HG02970 (cell line): ENCODE data around the gene UGT1A5.

ENCODE experiments used
- ATAC-seq: cut with Tn5 transposase; IDR thresholded peaks from one replicate; pipeline ENCODE4 v1.9.1; 2021; ENCODE audit warnings: mild to moderate bottlenecking, moderate library complexity, moderate number of reproducible peaks; ENCODE audit not compliant: unreplicated experiment, low FRiP score

UGT1A5 gene

DNA sequence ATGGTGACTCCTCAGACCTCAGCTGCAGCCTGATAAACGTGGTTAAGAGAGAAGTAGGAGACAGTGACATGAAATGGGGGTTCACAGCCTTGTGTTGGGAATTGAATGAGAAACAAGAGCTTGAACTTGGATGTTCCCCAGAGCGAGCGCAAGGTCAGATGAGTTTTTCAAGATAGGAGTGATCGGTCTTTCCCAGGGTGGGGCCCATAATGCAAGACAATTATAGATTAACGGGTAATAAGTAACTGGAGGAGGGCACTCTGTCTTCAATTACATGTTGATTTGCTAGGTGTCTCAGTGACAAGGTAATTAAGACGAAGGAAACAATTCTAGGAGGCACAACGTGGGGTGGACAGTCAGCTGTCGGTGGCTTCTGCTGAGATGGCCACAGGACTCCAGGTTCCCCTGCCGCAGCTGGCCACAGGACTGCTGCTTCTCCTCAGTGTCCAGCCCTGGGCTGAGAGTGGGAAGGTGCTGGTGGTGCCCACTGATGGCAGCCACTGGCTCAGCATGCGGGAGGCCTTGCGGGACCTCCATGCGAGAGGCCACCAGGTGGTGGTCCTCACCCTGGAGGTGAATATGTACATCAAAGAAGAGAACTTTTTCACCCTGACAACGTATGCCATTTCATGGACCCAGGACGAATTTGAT is at the start of gene UGT1A5:
TSS of gene UGT1A5 (plus strand) at position 297 of the 651 bp plus-strand sequence. CDS start at position 382, 85 bp downstream.
- ATAC-seq, result no peak

GRCh38 chr2:233663911-233664310 is 48.8 kb upstream of the UGT1A5 start:
- no peak for ATAC-seq

DNA sequence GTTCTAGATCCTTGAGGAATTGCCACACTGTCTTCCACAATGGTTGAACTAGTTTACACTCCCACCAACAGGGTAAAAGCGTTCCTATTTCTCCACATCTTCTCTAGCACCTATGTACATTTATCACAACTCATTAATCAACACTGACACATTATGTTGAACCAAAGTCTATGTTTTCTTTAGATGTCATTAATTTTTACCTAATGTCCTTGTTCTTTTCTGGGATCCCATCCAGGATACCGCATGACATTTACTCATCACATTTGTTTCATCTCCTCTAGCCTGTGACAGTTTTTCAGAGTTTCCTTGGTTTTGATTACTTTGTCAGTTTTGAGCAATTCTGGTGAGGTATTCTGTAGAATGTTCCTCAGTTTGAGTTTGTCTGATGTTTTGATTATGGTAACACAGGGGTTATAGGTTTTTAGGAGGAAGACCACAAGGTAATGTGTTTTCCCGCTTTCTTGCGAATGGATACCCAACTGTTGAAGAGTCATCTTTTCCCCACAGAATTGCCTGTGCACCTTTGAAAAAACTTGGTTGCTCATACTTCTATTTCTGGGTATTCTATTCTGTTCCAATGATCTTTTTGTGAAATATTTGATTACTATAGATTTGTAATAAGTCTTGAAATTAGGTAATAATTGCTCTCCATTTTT is 44.0 kb upstream of the UGT1A5 start:
- no peak for ATAC-seq

DNA sequence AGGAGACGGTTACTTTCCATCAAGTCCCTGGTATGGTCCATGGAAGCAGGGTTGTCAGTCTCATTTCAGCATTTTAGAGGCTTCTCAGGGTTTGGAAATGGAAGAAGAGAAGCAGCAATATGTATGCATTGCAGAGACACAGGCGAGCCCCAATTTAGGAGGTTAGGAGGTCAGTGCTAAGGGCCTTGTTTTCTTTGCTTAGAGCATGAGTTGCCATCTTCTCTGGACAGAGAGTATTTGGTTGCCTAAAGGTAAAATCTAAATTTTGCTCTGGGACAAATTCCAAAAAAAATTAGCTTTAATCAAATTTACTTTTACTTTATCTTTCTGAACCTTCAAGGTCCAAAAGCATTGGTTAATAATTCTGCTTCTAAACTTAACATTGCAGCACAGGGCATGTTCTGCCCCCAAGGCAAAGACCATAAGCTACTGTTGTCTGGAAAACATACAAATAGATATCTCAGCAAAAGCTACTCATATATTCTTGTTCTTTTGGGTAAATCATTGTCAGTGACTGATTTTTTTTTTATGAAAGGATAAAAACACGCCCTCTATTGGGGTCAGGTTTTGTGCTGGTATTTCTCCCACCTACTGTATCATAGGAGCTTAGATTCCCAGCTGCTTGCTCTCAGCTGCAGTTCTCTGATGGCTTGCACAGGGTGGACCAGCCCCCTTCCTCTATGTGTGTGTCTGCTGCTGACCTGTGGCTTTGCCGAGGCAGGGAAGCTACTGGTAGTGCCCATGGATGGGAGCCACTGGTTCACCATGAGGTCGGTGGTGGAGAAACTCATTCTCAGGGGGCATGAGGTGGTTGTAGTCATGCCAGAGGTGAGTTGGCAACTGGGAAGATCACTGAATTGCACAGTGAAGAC is 41.2 kb upstream of the UGT1A5 start, which contains the start of gene UGT1A9:
TSS of gene UGT1A9 (plus strand) at position 609 of the 872 bp plus-strand sequence. CDS start at position 646, 37 bp downstream.
- ATAC-seq, result no peak

GRCh38 chr2:233672886-233673285 is 39.8 kb upstream of the UGT1A5 start:
- no peak for ATAC-seq

GRCh38 chr2:233673896-233674295 is 38.8 kb upstream of the UGT1A5 start:
- no peak for ATAC-seq

DNA sequence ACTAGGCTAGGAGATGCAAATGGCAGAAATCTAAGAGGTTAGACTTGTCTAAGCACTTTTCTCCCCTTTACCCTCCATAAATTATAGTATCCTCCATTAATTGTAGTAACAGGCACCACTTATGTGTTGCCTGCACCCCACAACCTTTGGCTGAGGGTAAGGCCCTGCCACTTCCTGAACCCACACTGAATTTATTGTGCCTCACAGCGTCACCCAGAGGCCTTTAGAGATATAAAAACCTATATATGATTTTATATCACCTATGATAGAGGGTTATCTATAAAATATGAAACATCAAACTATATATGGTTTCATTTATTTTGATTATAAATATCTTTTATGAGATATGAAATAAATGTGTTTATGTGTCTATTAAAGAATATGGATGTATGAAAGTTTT is 38.4 kb upstream of the UGT1A5 start:
- no peak for ATAC-seq

DNA sequence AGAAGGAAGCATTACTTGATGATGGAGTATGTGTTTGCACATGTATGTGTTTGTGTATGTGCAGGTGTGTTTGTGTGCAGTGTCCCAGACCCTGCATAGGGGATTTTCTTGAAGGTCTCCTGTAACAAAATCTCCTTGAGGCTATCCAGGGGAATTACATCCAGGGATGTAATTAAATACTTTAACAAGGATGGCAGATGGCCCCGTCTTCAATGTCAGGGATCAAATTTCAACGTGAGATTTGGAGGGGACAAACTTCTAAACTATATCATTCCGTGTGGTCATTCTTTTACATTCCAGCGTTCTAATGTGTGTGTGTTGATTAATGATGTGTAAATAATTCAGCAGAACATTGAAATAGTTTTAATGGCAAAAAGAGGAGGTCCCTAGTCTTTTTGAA is 37.7 kb upstream of the UGT1A5 start:
- no peak for ATAC-seq

- no peak for ATAC-seq
These were observed 36.7 kb upstream of the UGT1A5 start for GRCh38 chr2:233676046-233676445.

DNA sequence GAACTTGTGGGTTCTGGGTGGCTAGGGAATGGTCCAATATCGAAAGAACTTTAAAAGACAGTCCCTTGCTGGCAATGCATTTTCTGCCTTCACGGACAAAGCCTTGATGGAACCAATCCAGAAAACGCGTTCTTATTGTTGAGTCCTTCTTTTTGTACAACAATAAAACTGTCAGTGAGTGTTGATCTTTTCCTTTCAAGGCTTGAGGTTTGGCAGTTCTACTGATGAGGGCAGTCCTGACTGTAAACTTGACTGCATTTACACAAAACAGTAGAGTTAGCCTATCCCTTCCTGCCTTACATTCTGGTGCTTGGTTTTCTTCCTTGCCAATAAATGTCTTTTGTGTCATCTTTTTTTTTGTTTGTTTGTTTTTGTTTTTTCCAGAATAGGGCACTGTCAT is 33.5 kb upstream of the UGT1A5 start:
- ATAC-seq, result no peak

- no peak for ATAC-seq
These were observed 32.2 kb upstream of the UGT1A5 start for GRCh38 chr2:233680361-233681045.

DNA sequence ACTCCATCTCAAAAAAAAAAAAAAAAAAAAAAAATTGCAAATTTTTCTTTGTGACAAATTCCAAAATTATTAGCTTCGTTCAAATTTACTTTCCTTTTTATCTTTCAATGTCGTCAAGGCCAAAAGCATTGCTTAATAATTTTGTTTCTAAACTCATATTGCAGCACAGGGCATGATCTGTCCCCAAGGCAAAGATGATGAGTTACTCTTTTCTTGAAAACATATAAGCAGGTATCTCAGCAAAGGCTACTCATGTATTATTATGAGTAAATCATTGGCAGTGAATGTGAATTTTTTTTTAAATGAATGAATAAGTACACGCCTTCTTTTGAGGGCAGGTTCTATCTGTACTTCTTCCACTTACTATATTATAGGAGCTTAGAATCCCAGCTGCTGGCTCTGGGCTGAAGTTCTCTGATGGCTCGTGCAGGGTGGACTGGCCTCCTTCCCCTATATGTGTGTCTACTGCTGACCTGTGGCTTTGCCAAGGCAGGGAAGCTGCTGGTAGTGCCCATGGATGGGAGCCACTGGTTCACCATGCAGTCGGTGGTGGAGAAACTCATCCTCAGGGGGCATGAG is 31.1 kb upstream of the UGT1A5 start, which contains the start of gene UGT1A7:
TSS of gene UGT1A7 (plus strand) at position 381 of the 579 bp plus-strand sequence. CDS start at position 418, 37 bp downstream.
- ATAC-seq, result no peak

GRCh38 chr2:233684640-233685039 is 28.1 kb upstream of the UGT1A5 start:
- ATAC-seq, result no peak

DNA sequence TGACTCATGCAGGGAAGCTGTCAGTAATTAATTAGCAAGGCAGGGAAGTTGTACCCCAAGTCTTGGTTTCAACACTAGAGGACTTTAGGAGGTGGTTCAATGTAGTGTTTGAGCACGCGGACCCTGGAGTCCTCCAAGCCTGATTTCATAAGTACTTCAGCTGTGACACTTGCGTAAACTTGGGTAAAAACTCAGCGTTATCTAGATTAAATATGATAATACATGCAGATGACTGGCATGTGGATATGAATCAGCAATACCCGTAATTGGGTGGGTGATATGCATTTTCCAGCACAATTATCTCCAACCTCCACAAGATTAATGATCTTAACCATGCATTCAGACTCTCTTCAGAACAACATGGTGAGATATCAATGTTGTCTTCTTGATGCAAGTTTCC is 25.8 kb upstream of the UGT1A5 start:
- ATAC-seq, result no peak

DNA sequence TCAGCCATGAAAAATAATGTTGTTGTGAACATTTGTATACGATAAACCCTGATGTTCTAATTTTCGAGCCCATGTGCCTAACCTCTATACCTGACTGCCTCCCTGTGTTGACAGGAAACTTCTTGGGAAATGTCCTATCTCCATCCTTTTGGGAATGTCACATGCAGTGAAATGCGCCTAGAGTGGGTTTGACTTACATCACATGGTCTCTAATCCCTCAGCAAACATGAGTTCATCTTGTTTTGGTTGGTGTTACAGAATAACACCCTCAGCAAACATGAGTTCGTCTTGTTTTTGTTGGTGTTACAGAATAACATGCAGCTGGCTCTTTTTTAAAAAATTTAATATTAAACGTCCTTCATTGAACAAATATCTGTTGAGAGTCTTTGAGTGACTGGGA is 24.4 kb upstream of the UGT1A5 start:
- no peak for ATAC-seq

DNA sequence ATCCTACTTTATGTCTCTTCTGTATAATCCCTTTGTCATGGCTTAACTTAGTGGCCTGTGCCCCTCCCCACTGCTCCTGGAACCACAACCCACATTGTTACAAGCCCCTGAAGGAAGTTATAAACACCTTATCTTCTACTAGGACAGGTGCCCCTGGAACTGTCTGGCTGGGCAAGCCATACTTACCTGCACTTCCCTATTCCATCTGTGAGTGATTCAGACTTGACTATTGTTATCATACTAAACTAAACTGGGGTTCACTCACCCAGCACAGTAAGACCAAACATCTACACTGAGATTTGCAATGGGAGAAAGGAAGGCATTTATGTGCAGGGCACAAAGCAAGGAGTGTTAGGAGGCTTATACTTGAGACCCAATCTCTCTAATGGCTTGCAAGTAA is 23.7 kb upstream of the UGT1A5 start:
- ATAC-seq, result no peak

- no peak for ATAC-seq
These were observed 23.2 kb upstream of the UGT1A5 start for GRCh38 chr2:233689501-233689900.

DNA sequence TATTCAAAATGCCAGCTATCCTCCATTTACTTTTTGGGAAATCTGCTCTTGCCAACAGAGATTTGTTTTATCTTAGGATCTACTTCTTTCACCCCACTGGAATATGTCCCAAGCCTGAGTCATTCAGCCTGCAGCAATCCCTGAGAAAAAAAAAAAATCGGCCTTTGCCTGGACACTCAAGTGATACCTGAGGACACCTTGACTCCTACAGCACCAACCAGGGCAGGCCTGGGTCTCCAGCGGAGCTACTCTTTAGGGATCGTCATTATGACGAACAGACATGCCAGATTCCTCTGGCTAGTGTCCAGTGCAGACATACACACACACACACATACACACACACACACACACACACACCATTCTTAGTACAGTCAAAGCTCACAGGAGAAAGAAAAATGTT is 22.3 kb upstream of the UGT1A5 start:
- no peak for ATAC-seq

GRCh38 chr2:233691443-233692433 is 21.0 kb upstream of the UGT1A5 start:
- ATAC-seq, result no peak
